KBM-7 (cell line): ENCODE measurements around the gene STAC.
"Not testable (repeated sequence)": the region's sequence is repeated elsewhere in the genome, so short reads cannot be mapped to it uniquely, and the experiment has no call there.

Source experiments
- DNase-seq: peaks from one replicate; pipeline ENCODE4 v3.0.0-alpha.2; 2015
- in situ Hi-C: fragments of 300-500 bp; cut with MboI; formaldehyde crosslinking; loops from 2 replicates; pipeline ENCODE4 v1.14.3; 2020; ENCODE audit warnings: low sequenced_read_pairs, low pct_unique_long_range_greater_than_20kb, mixed read lengths

STAC gene

GRCh38 chr3:36461597-36461996, 81.3 kb downstream of the STAC start:
- in situ Hi-C loops, result no loop called here
- DNase-seq, result no peak

- in situ Hi-C loops, DNase-seq: not testable (repeated sequence)
Measured at GRCh38 chr3:36472045-36472444, 91.7 kb downstream of the STAC start.

- in situ Hi-C loops, result no loop called here
- no peak for DNase-seq
Measured at GRCh38 chr3:36475558-36475957, 95.3 kb downstream of the STAC start.

GRCh38 chr3:36476286-36476942, 96.1 kb downstream of the STAC start:
- no peak for DNase-seq
- in situ Hi-C loops, result no loop called here

- no peak for DNase-seq
- in situ Hi-C loops, result no loop called here
Measured at GRCh38 chr3:36477655-36478054, 97.4 kb downstream of the STAC start.

GRCh38 chr3:36480911-36481648, 100.8 kb downstream of the STAC start:
- no peak for DNase-seq
- in situ Hi-C loops, result no loop called here

GRCh38 chr3:36482256-36482655, 102.0 kb downstream of the STAC start:
- in situ Hi-C loops, result no loop called here
- no peak for DNase-seq

GRCh38 chr3:36482880-36483279, 102.6 kb downstream of the STAC start:
- DNase-seq, result no peak
- in situ Hi-C loops, result no loop called here

GRCh38 chr3:36483709-36484108, 103.4 kb downstream of the STAC start:
- no peak for DNase-seq
- in situ Hi-C loops, result no loop called here

- no peak for DNase-seq
- in situ Hi-C loops, result no loop called here
Measured at GRCh38 chr3:36484386-36484785, 104.1 kb downstream of the STAC start.

GRCh38 chr3:36486009-36486795, 105.9 kb downstream of the STAC start:
- in situ Hi-C loops, result no loop called here
- DNase-seq, result no peak

GRCh38 chr3:36487616-36488015, 107.3 kb downstream of the STAC start:
- no peak for DNase-seq
- in situ Hi-C loops, result no loop called here

GRCh38 chr3:36488077-36488789, 107.9 kb downstream of the STAC start:
- no peak for DNase-seq
- in situ Hi-C loops, result no loop called here

- in situ Hi-C loops, result no loop called here
- DNase-seq, result no peak
Measured at GRCh38 chr3:36489101-36489500, 108.8 kb downstream of the STAC start.

GRCh38 chr3:36489679-36490425, 109.5 kb downstream of the STAC start:
- no peak for DNase-seq
- in situ Hi-C loops, result no loop called here

GRCh38 chr3:36493051-36493450, 112.7 kb downstream of the STAC start:
- in situ Hi-C loops, result no loop called here
- no peak for DNase-seq

GRCh38 chr3:36494461-36495109, 114.3 kb downstream of the STAC start:
- DNase-seq, result no peak
- in situ Hi-C loops, result no loop called here
